H1 (cell line): ENCODE data around the gene EFCAB10. TPM values are rescaled to one million over a fixed set of nuclear protein-coding genes. Genes with fewer than 3 reads are reported as not detected.
A peak's percentile ranks its signal among the peaks of the same experiment; 100 is the strongest.

Experiments
- BACH1 ChIP-seq: IDR thresholded peaks from 2 replicates; pipeline ENCODE4 v1.6.1; 2012; ENCODE audit warnings: low read length, improper control_type of control experiment
- CEBPB ChIP-seq: IDR thresholded peaks from 2 replicates; pipeline ENCODE4 v1.6.1; 2012; ENCODE audit warnings: low read depth, low read length
- EGR1 ChIP-seq: IDR thresholded peaks from 2 replicates; pipeline ENCODE4 v1.6.1; 2011; ENCODE audit warnings: low read depth, low read length, borderline replicate concordance
- HDAC6 ChIP-seq: IDR thresholded peaks from one replicate; pipeline ENCODE4 v1.7.1; 2012; ENCODE audit warnings: low read depth, mild to moderate bottlenecking, inconsistent platforms, low read length, moderate library complexity
- KDM1A ChIP-seq: fragments of 200-600, 300-600 bp; sonication (generic); IDR thresholded peaks from 2 replicates; pipeline ENCODE4 v1.7.1; 2016; ENCODE audit warnings: mild to moderate bottlenecking, low read length, borderline replicate concordance
- PHF8 ChIP-seq: fragments of 200-600 bp; sonication (generic); conservative IDR thresholded peaks from 2 replicates; pipeline ENCODE4 v1.7.1; 2012; ENCODE audit warnings: low read depth, mild to moderate bottlenecking, inconsistent platforms, low read length, moderate library complexity
- SAP30 ChIP-seq: fragments of 300-600 bp; sonication (generic); IDR thresholded peaks from 2 replicates; pipeline ENCODE4 v1.7.1; 2012; ENCODE audit warnings: low read length, moderate library complexity, mild to moderate bottlenecking, inconsistent platforms; ENCODE audit not compliant: insufficient read depth, insufficient replicate concordance
- SIN3A ChIP-seq, 2 experiments: IDR thresholded peaks in 1 of 2; conservative IDR thresholded peaks in 1 of 2; 2 replicates each; pipeline ENCODE4 v1.6.1; 2011 to 2012; ENCODE audit warnings: low read length in 2 of 2, improper control_type of control experiment in 1 of 2, low read depth in 1 of 2, mild to moderate bottlenecking in 1 of 2
- SP4 ChIP-seq: IDR thresholded peaks from 2 replicates; pipeline ENCODE4 v1.6.1; 2012; ENCODE audit warnings: low read length, inconsistent platforms
- polyA plus RNA-seq, 7 experiments: library from polyadenylated mRNA; depleted of rRNA in 3 of 7; stranded (reverse) in 5 of 7; unstranded in 2 of 7; fragments of >200 nt in 5 of 7; fragments of 200-250 nt in 2 of 7; gene quantifications; 1 replicate in 5 of 7; 2 replicates in 1 of 7; 4 replicates in 1 of 7; pipeline versions ENCODE4 v1.2.1 to v1.2.3, GENCODE V29; 2011 to 2013; ENCODE audit warnings: missing spikeins in 2 of 7, mixed read lengths in 2 of 7
- total RNA-seq: library from RNA; stranded (reverse); fragmentation: NEBNext Ultra II Directional; extraction: Animal tissue kit (Norgen Biotek cat#: 25700); gene quantifications from 2 replicates; pipeline ENCODE4 v1.2.1, GENCODE V29; 2021
- TF ChIP-seq, protein P1 (sequence below): IDR thresholded peaks from 2 replicates; pipeline ENCODE4 v1.6.1; 2012; ENCODE audit warnings: inconsistent platforms
- TF ChIP-seq, protein P2 (sequence below), 3 experiments: IDR thresholded peaks; 1 replicate in 2 of 3; 2 replicates in 1 of 3; pipeline versions ENCODE4 v1.5.1 to v1.6.1; 2011; ENCODE audit warnings: low read length in 3 of 3, mild to moderate bottlenecking in 3 of 3, inconsistent platforms in 2 of 3, low read depth in 1 of 3, moderate library complexity in 1 of 3; ENCODE audit not compliant: insufficient read depth in 1 of 3; ENCODE audit errors: control extremely low read depth in 1 of 3

EFCAB10 gene
- total and polyA plus RNA-seq, 2 of the 8 experiments (the other 6 are each of a cell fraction or from before 2014, with no cell fraction given): 0.80 to 3.1 TPM

DNA sequence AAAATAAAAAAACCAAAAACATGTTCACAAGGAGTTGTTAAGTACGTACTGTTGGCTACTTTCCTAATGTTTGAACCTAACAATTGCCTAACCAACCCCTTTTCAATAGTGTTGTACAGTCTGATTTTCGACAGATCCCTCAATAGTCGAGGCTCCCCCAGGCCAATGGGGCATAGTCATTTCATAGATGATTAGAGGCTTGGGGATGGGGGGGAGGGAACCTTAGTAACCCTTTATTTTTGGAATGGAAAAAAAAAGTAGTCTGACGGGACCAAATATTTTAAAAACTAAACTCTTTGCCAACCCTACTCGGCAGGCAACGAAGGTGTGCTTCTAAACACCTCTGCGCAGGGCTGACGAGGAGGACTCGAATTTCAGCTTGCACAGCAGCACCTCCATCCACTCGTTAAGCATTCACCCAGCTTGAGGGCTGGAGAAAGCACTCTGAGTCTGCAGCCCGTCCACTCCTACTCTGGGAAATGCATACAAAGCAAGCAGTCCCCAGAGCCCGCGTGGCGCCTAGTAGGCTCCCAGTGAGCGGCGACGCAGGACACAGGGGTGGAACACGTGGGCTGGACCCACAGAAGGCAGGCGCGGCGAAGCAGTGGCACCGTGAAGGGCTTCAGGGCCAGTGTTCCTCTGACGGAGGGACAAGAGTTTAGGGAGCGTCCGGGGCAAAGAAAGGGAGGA, 60.1 kb downstream of the EFCAB10 start (continued):
- TF ChIP-seq SP4: no peak
- TF ChIP-seq PHF8: no peak; the same call in 1 of the 2 replicates
- peak in 1 of 2 experiments; percentile 58; a peak in 2 of 4 replicates for TF ChIP-seq SIN3A (conservative IDR thresholded peaks at IDR 0.05 in 1 of 2, IDR thresholded peaks at IDR 0.05 in 1 of 2; ENCODE audit: low read depth in 1 of 2, low read length in 2 of 2)
- 0 out of 2 replicates have a peak, but pooled peaks have one; percentile 23 for TF ChIP-seq BACH1
- TF ChIP-seq, protein P1, sequence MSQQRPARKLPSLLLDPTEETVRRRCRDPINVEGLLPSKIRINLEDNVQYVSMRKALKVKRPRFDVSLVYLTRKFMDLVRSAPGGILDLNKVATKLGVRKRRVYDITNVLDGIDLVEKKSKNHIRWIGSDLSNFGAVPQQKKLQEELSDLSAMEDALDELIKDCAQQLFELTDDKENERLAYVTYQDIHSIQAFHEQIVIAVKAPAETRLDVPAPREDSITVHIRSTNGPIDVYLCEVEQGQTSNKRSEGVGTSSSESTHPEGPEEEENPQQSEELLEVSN: peak; percentile 66
- TF ChIP-seq, protein P2, sequence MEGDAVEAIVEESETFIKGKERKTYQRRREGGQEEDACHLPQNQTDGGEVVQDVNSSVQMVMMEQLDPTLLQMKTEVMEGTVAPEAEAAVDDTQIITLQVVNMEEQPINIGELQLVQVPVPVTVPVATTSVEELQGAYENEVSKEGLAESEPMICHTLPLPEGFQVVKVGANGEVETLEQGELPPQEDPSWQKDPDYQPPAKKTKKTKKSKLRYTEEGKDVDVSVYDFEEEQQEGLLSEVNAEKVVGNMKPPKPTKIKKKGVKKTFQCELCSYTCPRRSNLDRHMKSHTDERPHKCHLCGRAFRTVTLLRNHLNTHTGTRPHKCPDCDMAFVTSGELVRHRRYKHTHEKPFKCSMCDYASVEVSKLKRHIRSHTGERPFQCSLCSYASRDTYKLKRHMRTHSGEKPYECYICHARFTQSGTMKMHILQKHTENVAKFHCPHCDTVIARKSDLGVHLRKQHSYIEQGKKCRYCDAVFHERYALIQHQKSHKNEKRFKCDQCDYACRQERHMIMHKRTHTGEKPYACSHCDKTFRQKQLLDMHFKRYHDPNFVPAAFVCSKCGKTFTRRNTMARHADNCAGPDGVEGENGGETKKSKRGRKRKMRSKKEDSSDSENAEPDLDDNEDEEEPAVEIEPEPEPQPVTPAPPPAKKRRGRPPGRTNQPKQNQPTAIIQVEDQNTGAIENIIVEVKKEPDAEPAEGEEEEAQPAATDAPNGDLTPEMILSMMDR (IDR thresholded peaks at IDR 0.05; ENCODE audit: control extremely low read depth in 1 of 3, insufficient read depth in 1 of 3, low read depth in 1 of 3, low read length in 3 of 3): no peak
- no peak for TF ChIP-seq HDAC6
- TF ChIP-seq EGR1: no peak
- no peak for TF ChIP-seq CEBPB
- peak; percentile 60 for TF ChIP-seq SAP30
- no peak for TF ChIP-seq KDM1A
